HFF-Myc (cell line): ENCODE data around the gene AHRR.
"Not testable (repeated sequence)": the region's sequence is repeated elsewhere in the genome, so short reads cannot be mapped to it uniquely, and the experiment has no call there.

Experiments
- DNase-seq: peaks from one replicate; pipeline ENCODE4 v3.0.0-alpha.2; 2011; ENCODE audit warnings: low read depth; ENCODE audit errors: extremely low read depth
- H3K4me3 ChIP-seq: replicated peaks from 2 replicates; pipeline ENCODE4 v1.5.1; 2011; ENCODE audit warnings: low read depth, mild to moderate bottlenecking, control low read depth, low read length
- TF ChIP-seq, protein P1 (sequence below): IDR thresholded peaks from 2 replicates; pipeline ENCODE4 v1.5.1; 2012; ENCODE audit warnings: mild to moderate bottlenecking, low read depth, low read length, control low read depth; ENCODE audit errors: missing control alignments

The AHRR gene

DNA sequence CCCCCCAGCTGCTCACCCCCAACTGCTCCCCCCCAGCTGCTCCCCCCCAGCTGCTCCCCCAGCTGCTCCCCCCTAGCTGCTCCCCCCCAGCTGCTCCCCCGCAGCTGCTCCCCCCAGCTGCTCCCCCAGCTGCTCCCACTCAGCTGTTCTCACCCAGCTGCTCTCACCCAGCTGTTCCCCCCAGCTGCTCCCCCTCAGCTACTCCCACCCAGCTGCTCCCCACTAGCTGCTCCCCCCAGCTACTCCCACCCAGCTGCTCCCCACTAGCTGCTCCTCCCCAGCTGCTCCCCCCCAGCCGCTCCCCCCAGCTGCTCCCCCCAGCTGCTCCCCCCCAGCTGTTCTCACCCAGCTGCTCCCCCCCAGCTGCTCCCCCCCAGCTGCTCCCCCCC is 22.8 kb upstream of the AHRR start:
- TF ChIP-seq, protein P1, sequence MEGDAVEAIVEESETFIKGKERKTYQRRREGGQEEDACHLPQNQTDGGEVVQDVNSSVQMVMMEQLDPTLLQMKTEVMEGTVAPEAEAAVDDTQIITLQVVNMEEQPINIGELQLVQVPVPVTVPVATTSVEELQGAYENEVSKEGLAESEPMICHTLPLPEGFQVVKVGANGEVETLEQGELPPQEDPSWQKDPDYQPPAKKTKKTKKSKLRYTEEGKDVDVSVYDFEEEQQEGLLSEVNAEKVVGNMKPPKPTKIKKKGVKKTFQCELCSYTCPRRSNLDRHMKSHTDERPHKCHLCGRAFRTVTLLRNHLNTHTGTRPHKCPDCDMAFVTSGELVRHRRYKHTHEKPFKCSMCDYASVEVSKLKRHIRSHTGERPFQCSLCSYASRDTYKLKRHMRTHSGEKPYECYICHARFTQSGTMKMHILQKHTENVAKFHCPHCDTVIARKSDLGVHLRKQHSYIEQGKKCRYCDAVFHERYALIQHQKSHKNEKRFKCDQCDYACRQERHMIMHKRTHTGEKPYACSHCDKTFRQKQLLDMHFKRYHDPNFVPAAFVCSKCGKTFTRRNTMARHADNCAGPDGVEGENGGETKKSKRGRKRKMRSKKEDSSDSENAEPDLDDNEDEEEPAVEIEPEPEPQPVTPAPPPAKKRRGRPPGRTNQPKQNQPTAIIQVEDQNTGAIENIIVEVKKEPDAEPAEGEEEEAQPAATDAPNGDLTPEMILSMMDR = no peak
- no peak for DNase-seq
- H3K4me3 ChIP-seq = no peak overlapping the region

DNA sequence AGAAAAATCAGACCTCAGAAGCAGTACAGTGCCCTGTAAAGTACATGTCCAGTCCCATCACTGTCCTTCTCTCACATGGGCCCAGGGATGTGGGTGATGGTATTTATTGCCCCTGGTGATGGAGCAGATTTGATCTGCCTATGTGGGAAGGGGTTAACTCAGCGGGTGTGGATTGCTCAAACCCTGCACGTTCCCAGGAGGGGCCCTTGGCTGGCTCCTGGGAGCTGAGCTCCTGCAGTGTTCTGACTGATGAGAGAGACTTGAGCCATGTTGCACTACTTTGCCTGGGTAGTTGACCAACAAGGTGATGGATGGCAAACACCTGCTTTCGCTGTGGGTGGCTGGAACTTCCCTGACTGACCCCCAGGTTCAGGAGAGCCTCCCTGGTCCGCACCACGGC is 21.6 kb upstream of the AHRR start:
- not testable (repeated sequence) for DNase-seq, H3K4me3 ChIP-seq

DNA sequence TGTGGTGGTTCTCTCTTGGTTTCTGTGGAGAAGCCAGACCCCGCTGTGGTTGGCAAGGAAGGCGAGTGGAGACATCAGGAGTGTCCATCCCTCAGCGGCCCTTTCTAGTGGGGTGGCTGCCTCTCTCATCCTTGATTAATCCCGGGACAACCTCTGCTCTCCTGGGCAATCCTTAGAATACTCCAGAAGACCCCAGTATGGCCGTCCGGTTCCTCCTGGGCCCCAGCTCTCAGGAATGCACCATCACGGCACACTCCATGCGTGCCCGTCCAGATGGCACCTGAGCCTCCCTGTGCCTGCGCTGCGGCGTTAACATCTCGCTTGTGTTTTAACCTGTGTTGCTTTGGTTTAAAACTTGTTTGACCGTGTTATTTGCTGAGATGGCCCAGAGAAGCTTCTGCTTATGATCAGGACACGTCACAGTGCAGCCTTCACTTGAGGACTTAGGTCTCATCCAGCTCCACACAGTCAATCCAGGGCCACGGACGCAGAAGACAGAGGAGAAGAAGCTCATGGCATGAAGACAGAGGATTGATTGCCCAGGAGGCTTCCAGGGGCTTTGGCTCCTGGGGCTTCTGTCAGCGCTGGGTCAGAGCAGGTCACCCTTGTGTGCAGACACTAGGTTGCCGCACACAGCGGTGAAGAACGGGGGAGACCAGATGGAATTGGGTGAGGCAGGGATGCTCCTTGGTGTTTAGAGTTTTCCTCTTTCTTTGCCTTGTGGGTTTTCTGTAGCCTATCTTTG is 20.7 kb upstream of the AHRR start:
- not testable (repeated sequence) for H3K4me3 ChIP-seq, DNase-seq

DNA sequence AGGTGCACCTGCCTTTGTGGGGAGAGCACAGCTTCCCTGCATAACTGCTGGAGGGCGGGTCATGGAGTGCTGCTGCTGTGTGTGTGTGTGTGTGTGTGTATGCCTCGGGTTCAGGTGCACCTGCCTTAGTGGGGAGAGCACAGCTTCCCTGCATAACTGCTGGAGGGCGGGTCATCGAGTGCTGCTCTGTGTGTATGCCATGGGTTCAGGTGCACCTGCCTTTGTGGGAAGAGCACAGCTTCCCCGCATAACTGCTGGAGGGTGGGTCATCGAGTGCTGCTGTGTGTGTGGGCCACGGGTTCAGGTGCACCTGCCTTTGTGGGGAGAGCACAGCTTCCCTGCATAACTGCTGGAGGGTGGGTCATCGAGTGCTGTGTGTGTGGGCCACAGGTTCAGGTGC is 19.1 kb upstream of the AHRR start:
- DNase-seq, H3K4me3 ChIP-seq: not testable (repeated sequence)

DNA sequence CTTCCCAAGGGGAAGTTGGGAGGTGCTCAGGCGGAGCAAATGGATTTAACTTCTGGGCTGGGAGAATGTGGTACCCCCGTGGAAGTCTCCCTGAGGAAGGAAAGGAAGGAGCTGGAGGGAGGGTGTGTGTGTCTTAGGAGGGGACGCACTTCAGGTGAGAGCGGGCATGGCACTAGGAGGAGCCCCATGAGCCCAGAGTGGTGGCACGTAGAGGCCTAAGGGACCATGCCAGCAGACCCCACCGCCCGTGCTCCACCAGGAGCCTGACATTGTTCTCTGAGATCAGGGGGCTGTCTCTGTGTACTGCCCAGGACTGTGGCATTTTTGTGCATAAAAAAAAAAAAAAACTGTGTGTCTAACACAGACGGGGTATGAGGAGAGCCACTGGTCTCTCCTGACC is 18.5 kb upstream of the AHRR start:
- DNase-seq = no peak
- no peak overlapping the region for H3K4me3 ChIP-seq
- TF ChIP-seq, protein P1 = no peak

DNA sequence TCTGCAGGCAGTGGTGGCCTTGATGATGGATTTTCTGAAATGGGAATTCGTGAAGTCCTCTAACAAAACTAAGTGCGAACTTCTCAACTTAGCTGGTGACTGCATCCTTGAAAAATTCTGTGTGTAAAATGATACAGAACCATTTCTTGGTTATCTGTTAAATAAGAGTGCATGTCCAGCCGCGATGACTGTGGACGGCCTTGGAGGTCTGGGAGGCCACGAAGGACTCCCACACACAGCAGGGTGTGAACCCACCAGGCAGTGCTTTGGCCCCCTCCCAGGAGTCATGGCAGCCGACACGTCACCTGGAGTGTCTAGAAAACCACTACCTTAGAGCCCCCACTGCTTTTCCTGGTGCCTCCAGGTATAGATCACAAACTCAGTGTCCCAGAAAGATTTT is 17.8 kb upstream of the AHRR start:
- not testable (repeated sequence) for H3K4me3 ChIP-seq, DNase-seq

DNA sequence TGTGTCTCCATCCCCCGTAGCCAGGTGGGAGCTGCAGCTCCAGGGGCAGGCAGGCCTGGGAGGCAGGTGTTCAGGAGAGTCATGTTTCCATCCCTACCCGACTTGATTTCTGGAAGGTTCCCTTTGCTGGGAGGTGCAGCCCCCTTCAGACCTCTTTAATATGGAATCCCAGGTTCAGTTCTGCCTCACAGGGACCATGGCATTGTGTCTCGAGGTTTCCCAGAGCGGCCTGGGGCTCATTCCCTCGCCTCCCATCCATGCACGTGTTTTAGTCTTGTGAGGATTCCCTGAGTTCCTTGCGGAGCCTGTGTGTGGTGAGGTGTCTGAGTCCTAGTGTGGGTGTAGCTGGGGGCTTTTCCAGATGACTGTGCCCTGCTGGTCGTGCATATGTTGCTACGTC is 16.5 kb upstream of the AHRR start:
- TF ChIP-seq, protein P1 = no peak
- H3K4me3 ChIP-seq = no peak overlapping the region

DNA sequence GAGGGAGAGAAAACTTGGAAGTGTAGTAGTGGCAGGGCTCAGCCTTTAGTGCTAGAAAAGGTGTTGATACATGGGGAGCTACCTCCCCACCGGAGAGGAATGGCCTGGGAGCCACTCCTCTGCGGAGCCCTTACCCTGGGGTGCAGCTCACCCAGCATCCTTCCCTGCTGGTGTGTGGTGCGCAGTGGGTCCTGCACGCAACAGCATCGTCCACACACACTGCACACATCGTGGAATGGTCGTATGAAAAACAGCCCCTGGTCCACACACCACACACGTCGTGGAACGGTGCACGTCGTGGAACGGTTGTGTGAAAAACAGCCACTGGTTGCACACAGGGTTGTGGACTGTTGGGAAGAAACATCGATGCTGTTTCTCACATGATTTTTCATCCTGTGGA is 16.1 kb upstream of the AHRR start:
- no peak for DNase-seq
- no peak overlapping the region for H3K4me3 ChIP-seq
- TF ChIP-seq, protein P1 = no peak

More for the DNA sequence above, 16.5 kb upstream of the AHRR start:
- no peak for DNase-seq

DNA sequence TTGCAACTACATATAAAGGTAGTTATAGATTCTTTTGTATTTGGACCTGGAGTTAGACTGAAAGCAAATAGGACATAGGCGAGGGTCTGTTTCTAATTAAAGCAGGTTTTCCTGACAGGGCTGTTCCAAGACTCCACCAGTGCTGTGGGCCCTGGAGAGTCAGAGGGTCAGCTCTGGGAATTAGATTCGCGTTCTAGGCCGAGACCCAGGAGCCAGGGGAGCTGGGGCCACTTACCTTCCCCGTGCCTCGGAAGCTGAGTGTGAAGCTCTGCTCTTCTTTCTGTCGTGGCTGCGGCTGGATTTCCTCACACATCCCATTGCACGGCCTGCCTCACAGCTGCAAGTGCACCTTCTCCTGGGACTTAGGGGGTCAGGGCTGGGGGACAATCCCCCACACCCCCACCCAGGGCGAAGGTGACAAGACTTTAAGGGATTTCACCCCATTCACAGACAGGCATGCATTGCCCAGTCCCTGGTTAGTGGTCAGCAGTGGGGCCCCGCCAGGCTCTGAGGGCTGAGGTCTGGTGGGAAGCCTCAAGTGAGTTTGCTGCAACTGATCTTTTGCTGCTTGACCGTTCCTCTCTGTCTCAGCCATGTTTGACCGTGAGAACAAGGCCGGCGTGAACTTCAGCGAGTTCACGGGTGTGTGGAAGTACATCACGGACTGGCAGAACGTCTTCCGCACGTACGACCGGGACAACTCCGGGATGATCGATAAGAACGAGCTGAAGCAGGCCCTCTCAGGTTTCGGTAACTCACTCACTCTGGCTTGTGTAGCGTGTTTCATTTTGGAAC is 15.3 kb upstream of the AHRR start:
- DNase-seq = no peak
- TF ChIP-seq, protein P1 = no peak
- H3K4me3 ChIP-seq = no peak overlapping the region
